HG03354 (cell line): ENCODE data around the gene MPRIP.
"Not testable (repeated sequence)": the region's sequence is repeated elsewhere in the genome, so short reads cannot be mapped to it uniquely, and the experiment has no call there.

Experiments used
- ATAC-seq: cut with Tn5 transposase; IDR thresholded peaks from one replicate; pipeline ENCODE4 v1.9.1; 2021; ENCODE audit warnings: mild to moderate bottlenecking; ENCODE audit not compliant: unreplicated experiment, poor library complexity, severe bottlenecking

MPRIP gene

GRCh38 chr17:17172990-17173389, 130.7 kb downstream of the MPRIP start:
- ATAC-seq, result no peak

DNA sequence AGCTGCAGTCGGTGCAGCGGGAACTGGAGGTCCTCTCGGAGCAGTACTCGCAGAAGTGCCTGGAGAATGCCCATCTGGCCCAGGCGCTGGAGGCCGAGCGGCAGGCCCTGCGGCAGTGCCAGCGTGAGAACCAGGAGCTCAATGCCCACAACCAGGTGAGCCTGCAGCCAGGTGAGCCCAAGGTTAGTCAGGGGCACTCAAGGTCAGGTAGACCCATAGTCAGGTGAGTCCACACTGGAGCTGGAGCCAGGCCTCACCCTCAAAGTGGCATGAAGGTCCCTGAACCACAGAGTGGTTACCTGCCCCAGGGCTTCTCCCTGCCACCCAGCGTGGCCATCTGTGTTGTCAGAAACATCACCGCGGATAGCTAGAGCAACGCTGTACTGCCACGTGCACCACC, 131.7 kb downstream of the MPRIP start:
- no peak for ATAC-seq

GRCh38 chr17:17175340-17175739, 133.1 kb downstream of the MPRIP start:
- ATAC-seq, result no peak

- no peak for ATAC-seq
Measured at GRCh38 chr17:17175917-17176316, 133.7 kb downstream of the MPRIP start.

DNA sequence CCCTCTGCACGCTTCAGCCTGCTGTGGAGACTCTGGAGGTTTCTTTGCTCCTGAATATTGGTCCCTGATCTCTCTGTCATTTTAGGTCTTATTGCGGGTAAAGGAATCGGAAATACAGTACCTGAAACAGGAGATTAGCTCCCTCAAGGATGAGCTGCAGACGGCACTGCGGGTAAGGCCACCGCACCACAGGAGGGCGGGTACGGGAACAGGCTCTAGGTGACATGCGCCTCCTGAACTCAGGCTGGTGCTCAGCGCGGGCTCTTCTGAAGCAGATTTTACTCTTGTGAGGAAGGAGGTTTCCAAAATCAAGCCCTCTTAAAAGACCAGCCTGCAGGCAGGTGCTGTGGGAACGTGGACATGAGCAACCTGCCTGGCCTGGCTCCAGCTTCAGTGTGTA, 134.1 kb downstream of the MPRIP start:
- ATAC-seq, result no peak

GRCh38 chr17:17177176-17177575, 134.9 kb downstream of the MPRIP start:
- ATAC-seq, result no peak

GRCh38 chr17:17179371-17179827, 137.1 kb downstream of the MPRIP start:
- peak; percentile 49 for ATAC-seq

- ATAC-seq, result no peak
Measured at GRCh38 chr17:17180141-17180603, 137.9 kb downstream of the MPRIP start.

DNA sequence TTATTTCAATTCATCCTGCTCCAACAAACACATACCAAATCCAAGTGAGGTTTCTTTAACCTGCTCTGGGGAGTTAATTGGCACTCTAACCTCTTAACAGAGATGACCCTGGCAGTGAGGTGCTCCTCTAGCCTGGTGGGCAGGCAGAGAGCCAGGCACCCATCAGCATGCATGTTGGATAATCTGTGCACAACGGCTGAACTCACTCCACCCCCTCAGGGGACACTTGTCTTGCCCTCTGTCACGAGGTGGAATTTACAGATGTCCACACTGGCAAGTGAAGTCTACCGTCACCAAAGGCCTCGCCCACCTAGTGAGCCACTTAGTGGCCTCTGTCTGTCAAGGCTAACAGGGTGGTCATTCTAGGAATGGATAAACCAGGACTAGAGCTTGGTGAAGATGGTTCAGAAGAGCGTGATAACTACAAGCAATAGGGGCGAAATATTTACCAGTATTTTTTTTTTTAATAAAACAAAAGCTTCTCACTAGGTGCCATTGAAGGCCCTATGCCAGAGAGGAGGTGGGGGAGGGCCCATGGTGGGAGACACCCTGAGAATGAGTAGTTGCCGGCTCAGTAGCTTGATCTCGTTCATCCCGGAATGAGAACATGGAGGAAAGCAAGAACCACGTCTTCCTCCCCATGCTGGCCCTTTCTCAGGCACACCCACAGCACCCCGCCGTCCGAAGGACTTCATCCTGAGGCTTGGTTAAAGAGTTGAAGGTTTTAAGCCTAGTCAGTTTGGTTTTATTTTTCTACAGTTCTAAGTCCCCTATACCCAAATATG, 138.7 kb downstream of the MPRIP start:
- ATAC-seq, result no peak

DNA sequence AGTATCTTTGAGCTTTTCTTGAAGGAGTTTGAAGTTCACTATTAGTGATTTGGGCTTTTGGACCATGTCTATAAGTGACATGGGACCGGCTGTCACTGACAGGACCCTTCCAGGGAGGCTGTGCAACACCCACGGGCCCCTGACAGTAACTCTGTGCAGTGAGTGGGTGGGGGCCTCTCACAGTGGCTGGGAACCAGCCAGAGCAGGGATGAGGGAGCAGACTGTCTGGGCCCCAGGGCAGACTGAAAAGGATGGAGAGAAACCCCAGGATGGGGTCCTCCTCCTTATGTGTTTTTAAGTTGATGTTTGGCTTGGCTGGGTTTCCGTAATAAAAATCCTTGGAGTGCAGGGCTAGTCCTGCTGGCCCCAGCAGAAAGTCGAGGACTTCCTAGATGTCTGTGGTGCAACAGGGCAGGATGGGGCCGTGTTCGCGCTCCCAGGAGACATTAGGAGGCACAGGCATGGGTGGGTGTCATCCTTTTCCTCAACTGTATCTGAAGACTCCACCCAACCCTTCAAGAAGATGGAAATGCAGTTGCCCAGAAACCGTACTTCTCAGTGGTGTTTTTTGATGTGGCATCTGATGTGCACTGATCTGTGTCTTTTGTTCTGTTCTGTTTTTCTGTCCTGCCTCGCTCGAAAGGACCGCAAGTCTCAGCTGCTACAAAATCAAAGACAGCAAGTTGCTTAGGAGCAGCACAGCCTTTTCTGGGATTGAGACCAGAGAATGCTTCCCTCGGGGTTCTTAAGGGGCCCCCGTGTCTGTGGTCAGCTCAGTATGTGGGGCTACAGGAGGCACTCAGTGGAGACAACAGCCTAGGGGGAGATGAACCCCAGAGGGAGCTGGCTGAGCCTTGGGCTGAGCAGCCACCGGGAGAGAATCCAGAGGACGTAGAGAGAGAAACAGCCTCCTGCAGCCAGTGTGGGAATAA, 139.7 kb downstream of the MPRIP start:
- ATAC-seq, result no peak

DNA sequence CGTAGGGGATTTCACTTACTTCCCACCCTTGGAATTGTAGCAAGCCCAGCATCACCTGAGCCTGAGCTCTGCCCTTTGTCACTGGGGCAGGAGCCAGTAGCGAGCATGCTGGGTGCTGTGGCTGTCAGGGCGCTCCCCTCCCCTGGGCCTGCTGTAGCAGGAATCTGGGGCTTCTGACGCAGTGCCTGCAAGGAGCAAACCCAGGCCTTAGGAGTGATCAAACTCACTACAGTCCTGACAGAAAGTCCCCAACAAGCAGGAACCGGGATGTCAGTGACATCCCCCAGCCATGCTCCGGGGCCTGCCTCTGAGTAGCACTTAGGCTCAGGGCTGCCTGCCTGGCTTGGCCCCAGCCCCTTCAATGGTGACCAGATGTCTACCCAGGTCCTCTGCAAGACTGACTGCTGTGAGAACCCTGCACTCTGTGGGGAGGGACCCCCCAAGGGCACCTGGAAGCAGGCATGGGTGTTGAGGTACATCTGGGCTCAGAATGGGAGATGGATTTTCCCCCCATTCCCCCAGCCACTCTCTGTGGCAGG, 140.4 kb downstream of the MPRIP start:
- ATAC-seq, result no peak

GRCh38 chr17:17183744-17184143, 141.5 kb downstream of the MPRIP start:
- ATAC-seq, result no peak

DNA sequence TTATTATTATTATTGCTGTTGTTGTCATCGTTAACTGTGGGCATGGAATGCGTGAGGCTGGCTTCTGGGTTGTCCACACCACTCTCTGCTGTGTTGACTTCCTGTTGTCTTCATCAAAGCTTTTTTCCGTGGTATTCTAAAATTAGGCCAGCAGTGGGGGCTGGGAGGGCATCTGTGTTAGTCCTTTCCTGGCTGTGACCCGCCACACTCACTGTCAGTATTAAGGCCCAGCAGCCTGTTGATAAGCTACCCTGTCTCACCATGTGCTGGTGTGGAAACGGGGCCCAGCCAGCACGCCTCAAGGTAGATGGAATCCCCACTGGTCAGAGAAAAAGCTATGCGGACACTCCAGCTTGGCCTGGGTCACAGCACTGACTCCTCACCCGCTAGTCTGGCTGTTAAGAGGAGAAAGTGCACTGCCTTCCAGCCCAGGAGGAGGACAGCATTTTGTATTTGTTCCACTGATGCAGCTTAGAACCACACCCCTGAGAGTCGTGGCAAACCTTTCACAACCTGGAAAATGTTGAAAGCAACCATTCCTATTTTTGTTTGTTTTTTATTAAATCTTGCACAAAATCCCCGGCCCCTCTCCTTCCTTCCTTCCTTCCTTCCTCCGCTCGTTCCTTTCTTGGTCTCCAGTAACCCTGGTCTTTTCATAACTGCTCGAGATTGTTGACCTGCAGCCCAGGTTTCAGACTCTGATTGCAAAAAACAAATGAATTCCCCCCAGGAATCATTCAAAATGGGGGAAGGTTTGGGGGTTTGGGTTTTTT, 142.9 kb downstream of the MPRIP start:
- not testable (repeated sequence) for ATAC-seq

DNA sequence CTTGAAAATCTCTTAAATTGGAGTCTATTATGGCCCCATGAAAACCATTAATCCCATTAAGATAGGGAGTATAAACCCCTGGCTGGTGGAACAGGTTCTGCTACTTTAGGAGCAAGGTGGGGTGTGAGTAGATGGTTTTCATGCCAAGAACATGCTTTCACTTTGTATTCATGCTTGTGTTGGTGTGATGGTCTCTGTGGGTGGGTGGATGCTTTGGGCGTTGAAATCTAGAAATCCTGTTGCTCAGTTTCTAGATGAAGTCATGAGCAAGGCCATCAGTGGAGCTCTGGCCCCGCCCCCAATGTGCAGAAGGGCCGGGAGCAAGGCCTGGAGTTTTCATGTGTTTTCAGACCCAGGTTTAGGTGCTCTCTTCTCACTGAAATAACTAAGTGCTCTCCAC, 143.8 kb downstream of the MPRIP start:
- ATAC-seq, result no peak

GRCh38 chr17:17186551-17187505, 144.6 kb downstream of the MPRIP start:
- ATAC-seq, result no peak

- ATAC-seq, result no peak
Measured at GRCh38 chr17:17188586-17188985, 146.3 kb downstream of the MPRIP start.

DNA sequence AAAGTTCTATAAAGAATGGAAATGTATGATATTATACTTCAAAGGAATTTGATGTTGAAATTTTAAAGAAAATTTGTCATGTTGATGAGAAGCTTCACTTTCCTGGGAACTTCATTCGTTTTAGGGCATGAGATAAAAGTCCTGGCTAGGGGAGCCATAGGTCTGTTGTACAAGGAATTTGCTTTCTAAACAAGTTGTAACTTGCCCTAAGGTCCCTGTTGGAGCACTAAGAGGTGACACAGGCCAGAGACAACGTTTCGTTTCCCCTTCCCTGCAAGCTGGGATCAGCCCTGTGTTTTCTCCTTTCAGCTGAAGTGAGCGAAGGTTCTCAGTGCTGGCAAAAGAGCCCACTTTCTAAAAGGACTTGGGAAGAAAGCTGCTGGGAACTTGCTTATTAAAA, 147.3 kb downstream of the MPRIP start:
- ATAC-seq, result no peak

GRCh38 chr17:17190188-17190587, 147.9 kb downstream of the MPRIP start:
- ATAC-seq, result no peak

DNA sequence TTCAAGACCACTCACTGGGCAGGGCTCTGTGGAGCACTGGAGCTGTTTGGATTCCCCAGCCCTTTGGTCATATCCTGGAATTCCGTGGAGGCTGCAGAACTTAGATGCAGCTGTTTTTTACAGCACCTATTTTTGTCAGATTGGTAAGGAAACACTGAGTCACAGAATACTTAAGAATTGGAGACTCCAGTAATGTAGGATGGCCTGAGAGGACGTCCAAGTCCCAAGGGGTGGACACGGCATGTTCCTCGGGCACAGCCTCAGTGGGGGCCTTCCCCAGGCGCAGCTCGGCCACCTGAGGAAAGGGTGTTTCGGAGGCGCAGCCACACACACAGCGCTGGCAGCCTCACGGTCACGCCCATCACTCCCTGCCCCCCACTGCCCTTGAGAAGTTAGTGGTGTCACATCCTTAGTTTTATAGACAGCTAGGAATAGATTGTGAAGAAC, 149.1 kb downstream of the MPRIP start:
- ATAC-seq, result no peak
